ENCODE data around the gene LGALS9C.
"Not testable (repeated sequence)": the region's sequence is repeated elsewhere in the genome, so short reads cannot be mapped to it uniquely, and the experiment has no call there.

Gene LGALS9C

GRCh38 chr17:18476508-18477308 is at the start of gene LGALS9C:
LGALS9C (plus strand) TSS chr17:18476789; CDS start chr17:18476855, 66 bp downstream.
- DNase-seq (ENCODE audit: low read depth in 2 of 2) = peak in 1 of 2 donors; percentile 18

- not testable (repeated sequence) for DNase-seq (ENCODE audit: low read depth in 2 of 2)
These were observed 44.4 kb upstream of the LGALS9C start for GRCh38 chr17:18432206-18432605.

DNA sequence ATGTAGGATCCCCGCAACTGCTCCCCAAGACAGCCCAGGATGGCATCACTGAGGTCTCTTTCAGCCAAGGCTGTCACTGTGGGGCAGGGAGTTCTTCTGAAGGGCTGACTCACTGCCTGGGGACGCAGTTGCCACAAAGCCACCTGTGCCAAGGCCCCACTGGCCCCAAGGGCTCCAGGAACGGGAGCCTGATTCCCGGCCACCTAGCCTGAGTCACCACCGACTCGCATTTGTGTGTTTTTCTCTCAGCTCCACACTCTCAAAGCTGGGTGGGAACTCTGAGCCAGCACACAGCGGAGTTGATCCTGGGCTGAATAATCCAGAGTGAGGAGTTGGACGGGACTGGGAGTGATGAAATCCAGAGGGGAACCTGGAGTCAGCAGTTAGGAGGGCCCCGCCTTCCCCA is 37.1 kb upstream of the LGALS9C start:
- DNase-seq (ENCODE audit: low read depth in 2 of 2) = not testable (repeated sequence)

GRCh38 chr17:18442093-18442492 is 34.5 kb upstream of the LGALS9C start:
- peak; percentile 2 to 36 for DNase-seq (ENCODE audit: low read depth in 2 of 2)

GRCh38 chr17:18442532-18442931 is 34.1 kb upstream of the LGALS9C start:
- DNase-seq (ENCODE audit: low read depth in 2 of 2) = not testable (repeated sequence)

DNA sequence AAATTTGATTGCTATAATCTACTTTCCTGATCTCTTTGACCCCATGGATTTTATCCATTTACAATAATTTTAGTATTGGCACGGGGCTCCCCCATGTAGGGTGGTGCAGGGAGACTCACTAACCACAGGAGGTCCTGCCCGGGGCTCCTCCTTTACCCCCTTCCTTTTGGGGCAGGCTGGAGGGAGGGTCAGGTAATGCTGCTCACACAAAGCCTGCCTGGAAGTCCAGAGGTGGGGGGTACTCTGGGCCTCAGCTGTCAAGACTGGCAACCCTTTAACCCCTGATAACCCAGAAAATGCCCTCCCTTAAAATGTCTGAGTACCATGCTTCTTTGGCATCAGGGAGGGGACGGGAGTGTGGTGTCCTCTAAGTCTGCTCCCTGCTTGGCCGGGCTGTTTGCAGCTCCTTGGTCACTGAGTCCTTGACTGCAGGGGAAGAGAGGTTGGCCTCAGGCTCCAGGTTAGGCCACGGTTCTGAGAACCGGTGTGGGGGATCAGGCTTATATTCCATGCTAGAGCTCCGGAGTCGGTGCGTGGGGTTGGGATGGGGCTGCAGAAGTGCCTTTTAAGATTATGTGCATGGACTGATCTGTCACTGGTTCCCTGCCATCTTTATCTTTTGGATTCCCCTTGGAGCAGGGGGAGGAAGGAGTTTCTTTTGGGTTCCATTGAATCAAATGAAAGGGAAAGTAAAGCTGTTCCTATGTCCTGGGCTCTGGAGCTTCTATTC is 28.9 kb upstream of the LGALS9C start:
- not testable (repeated sequence) for DNase-seq (ENCODE audit: low read depth in 2 of 2)

- not testable (repeated sequence) for DNase-seq (ENCODE audit: low read depth in 2 of 2)
These were observed 28.3 kb upstream of the LGALS9C start for GRCh38 chr17:18448311-18448710.

GRCh38 chr17:18449833-18450232 is 26.8 kb upstream of the LGALS9C start:
- DNase-seq (ENCODE audit: low read depth in 2 of 2) = not testable (repeated sequence)

- not testable (repeated sequence) for DNase-seq (ENCODE audit: low read depth in 2 of 2)
These were observed 25.6 kb upstream of the LGALS9C start for GRCh38 chr17:18450998-18451397.

DNA sequence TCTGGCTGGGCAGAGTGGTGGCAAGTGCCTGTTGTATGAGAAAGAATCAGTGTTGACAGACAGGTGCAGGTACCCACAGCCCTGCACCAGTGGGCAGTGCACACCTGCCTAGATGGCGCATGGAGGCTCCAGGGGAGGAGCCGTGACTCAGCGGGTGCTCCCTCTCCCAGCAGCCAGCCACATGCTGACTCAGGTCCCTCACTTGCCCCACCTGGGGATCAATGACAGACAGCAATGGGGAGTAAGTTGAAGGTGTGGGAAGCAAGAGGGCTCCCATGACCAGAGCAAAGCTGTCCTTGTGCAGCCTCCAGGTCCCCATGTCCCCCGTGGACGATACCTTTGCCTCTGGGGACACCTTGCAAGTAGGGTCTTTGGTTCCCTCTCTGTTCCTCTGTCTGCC is 24.6 kb upstream of the LGALS9C start:
- not testable (repeated sequence) for DNase-seq (ENCODE audit: low read depth in 2 of 2)

DNA sequence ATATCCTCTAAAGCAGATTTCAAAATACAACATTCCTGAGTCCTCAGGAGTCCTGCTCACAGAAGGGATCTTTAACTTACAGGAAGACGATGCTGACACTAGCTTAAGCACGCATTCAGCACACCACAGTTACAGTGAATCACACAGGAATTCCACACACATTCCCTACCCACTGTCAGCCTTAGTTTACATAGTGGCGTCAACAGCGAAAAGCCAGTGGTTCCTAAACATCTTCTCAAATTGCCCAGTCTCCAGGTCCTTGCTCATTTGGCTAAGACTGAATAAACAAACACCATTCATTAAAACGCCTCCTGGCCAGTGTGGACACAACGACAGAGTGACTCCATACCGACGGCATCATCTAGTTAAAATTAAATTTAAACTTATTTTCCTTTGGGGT is 17.6 kb upstream of the LGALS9C start:
- DNase-seq (ENCODE audit: low read depth in 2 of 2) = not testable (repeated sequence)

DNA sequence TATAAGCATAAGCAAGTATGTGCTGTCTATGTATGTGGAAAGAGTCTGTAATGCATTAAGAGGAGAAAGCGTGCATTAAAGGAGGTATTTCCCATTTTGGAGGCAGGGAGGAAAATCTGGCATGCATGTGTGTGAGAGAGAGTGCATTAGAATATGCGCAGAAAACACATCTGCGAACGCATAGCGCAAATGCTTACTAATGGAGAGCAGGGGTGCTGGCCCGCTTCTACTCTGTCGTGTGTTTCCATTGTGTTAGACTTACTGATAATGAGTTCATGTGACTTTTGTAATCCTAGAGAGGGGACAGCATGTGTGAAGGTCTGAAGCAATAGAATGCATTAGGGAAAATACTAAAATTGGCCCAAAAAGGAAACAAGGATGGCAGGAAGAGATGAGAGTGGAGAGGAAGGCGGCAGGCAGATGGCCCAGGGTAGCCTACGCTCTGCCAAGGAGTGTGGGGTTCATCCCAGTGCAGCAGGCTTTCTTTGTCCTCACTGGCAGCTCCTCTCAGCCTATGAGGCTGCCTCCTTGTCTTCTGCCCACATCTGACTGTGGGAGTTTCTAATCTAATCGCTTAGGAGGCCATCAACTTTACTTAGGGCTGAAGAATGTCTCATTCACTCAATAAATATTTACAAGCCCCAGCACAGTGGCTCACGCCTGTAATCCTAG is 12.6 kb upstream of the LGALS9C start:
- DNase-seq (ENCODE audit: low read depth in 2 of 2) = not testable (repeated sequence)

- DNase-seq (ENCODE audit: low read depth in 2 of 2) = not testable (repeated sequence)
These were observed 10.2 kb upstream of the LGALS9C start for GRCh38 chr17:18466250-18466983.

DNA sequence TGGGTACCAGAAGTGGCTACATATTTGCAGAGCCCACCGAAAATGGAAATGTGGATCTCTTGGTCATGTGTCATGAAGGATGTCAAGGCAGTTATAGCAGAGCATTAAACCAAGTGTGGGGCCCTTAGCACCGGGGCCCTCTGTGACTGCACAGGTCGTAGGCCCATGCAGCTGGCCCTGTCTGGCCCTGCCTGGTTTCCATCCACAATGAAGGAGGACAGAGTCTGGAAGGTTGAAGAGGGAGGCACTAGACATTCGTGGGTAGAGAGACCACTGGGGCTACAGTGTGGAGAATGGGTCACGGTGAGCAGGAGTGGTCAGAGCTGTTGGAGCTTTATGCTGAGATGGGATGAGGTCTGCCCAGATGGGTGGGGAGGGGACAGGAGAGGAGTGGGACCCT is 9.6 kb upstream of the LGALS9C start:
- not testable (repeated sequence) for DNase-seq (ENCODE audit: low read depth in 2 of 2)

DNA sequence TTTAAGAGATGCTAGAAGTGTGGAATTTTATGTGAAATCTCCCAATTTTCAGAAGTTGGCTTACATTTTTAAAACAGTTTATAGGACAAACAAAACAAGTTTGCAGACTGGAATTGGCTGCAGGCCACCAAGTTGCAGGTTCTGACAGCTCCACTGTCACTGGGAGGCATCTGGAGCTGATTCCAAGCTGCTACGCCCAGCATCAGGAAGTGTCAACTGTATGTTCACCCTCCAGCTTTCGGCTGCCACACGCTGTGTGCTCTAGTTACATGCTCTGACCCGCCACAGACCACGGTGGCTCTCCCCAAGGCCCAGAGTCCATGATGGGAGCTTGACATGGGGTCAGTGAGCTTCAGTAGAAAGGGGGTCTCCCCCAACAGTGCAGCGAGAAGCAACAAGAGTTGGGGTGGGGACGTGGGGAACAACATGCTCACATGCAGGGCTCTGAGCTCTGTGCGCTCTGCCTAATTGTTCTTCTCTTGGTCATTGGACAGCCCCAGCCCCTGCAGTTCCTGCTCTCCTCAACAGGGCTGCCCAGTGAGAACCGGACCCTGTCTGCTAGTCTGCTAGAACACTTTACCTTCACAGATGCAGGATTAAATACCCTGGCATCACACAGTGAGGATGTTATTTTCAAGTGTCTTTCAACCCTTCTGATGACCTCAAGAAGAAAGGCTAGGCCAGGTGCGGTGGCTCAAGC is 8.0 kb upstream of the LGALS9C start:
- not testable (repeated sequence) for DNase-seq (ENCODE audit: low read depth in 2 of 2)

GRCh38 chr17:18469837-18470236 is 6.8 kb upstream of the LGALS9C start:
- not testable (repeated sequence) for DNase-seq (ENCODE audit: low read depth in 2 of 2)

DNA sequence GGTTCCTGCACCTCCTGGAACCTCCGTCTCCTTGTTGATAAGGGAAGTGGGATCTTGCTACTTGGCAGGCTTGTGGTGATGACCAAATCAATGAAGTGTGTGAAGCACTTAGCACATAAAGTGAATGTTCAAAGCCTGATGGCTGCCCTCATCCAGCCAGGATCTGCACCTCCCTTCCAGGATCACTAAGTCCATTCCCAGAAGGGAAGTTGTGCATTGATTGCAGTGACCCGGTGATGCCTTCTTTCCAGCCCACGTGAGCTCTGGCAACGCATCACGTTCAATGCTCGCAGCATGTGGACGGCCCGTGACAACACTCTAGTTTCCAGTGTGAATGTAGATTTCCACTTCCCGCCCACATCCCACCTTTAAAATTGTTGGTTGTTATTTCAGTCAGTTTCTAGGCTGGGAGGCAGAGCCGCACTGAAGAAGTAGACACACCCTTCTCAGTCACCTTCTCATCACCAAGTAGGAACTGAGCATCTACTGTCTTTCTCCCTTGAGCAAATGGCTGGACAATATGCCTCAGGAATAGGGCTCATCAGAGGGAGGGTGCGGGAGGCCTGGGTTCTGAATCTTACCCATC is 6.2 kb upstream of the LGALS9C start:
- DNase-seq (ENCODE audit: low read depth in 2 of 2) = not testable (repeated sequence)

DNA sequence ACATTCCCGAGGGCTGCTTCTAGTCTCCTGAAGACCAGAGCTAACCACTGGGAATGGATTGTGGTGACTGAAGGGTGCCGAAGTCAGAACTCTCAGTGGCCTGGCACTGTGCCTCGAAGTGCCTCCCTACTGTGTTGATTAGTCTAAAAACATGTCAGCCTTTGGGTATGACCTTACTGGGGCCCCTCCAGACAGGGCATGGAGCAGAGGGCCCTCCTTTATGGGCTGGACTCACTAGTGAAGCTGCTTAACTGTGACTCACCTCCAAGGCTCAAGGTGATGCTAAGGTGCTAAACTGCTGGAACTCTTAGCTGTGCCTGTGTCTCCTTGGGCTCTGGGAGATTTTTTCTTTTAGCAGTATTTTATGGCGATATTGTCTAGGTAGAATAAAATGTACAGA is 2.6 kb upstream of the LGALS9C start:
- not testable (repeated sequence) for DNase-seq (ENCODE audit: low read depth in 2 of 2)

DNA sequence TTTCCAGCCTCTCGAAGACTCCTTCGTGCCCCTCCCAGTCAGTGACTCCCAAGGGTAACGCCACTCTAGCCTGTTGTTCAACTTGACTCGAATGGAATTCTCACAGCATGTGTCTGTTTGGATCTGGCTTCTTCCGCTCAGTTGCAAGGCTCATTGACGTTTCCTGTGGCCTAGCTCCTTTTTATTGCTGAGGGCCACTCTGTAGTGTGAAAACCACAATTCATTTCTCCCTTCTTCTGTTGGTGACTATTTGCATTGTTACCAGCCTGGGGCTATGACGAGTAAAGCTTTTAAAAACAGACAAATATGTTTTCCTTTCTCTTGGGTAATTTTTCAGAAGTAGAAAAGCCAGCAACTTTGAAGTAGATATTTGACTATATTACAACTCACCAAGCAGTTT is 1.8 kb upstream of the LGALS9C start:
- not testable (repeated sequence) for DNase-seq (ENCODE audit: low read depth in 2 of 2)

- DNase-seq (ENCODE audit: low read depth in 2 of 2) = not testable (repeated sequence)
These were observed 778 bp downstream of the LGALS9C start for GRCh38 chr17:18477367-18477766.

All from stimulated activated CD8-positive, alpha-beta memory T cell treated with anti-CD3 and anti-CD28 coated beads, Interleukin-7, amount 100 ng/mL, for 4 hours (primary cell).